Stimulated activated naive CD8-positive, alpha-beta T cell treated with anti-CD3 and anti-CD28 coated beads, Interleukin-15, amount 100 ng/mL, for 72 hours (primary cell): ENCODE results near the gene CC2D2B.

Experiments
- ATAC-seq: fragments of 150-1000 bp; cut with Tn5 transposase; 2 replicates; pipeline ENCODE4 v1.10.0; 2021; ENCODE audit warnings: mild to moderate bottlenecking, moderate library complexity
- DNase-seq, 2 donors: peaks; one replicate each; pipeline ENCODE4 v3.0.0; 2021 to 2022
- H3K27ac Mint-ChIP-seq, 2 donors: one replicate each; pipeline ENCODE4 v1.8.0; 2022; ENCODE audit warnings: mild to moderate bottlenecking in 2 of 2, mixed read lengths in 2 of 2, moderate library complexity in 2 of 2
- H3K27me3 Mint-ChIP-seq: one replicate; pipeline ENCODE4 v1.8.0; 2022; ENCODE audit warnings: mixed read lengths
- H3K4me1 Mint-ChIP-seq: one replicate; pipeline ENCODE4 v1.8.0; 2022; ENCODE audit warnings: mild to moderate bottlenecking, mixed read lengths
- H3K4me3 Mint-ChIP-seq, 2 donors: one replicate each; pipeline ENCODE4 v1.8.0; 2022; ENCODE audit warnings: mild to moderate bottlenecking in 2 of 2, mixed read lengths in 2 of 2, moderate library complexity in 1 of 2
- H3K9me3 Mint-ChIP-seq, 2 donors: one replicate each; pipeline ENCODE4 v1.8.0; 2022; ENCODE audit warnings: mixed read lengths in 2 of 2

The CC2D2B gene

GRCh38 chr10:96077156-96077555 is 169.4 kb downstream of the CC2D2B start:
- DNase-seq = no peak
- Mint-ChIP-seq H3K4me1 (peaks cover 24% of the 10 kb centered on the region), H3K9me3 (no peaks in the 10 kb centered on the region), H3K4me3 (no peak overlapping the region), H3K27ac (no peak overlapping the region), H3K27me3 (no peaks in the 10 kb centered on the region)
- ATAC-seq = no peak

GRCh38 chr10:96082153-96082552 is 174.4 kb downstream of the CC2D2B start:
- ATAC-seq (peak; percentile 42), DNase-seq (no peak)
- H3K4me3 Mint-ChIP-seq = no peak overlapping the region
- H3K27ac Mint-ChIP-seq = no peak overlapping the region
- no peaks in the 10 kb centered on the region for H3K27me3 Mint-ChIP-seq
- H3K9me3 Mint-ChIP-seq = no peaks in the 10 kb centered on the region
- no peaks in the 10 kb centered on the region for H3K4me1 Mint-ChIP-seq
